Tibial artery (tissue), 4 donors: ENCODE measurements around the gene SPOCD1.

ENCODE experiments used
- DNase-seq, 2 donors: peaks; one replicate each; pipeline ENCODE4 v3.0.0-alpha.2; 2019
- H3K27ac ChIP-seq, 2 donors: fragments of 200-600 bp; sonication (generic) in 1 of 2; 1 replicate in 1 of 2; 2 replicates in 1 of 2; pipeline ENCODE4 v1.5.1; 2018 to 2019; ENCODE audit warnings: mild to moderate bottlenecking in 1 of 2
- H3K27me3 ChIP-seq, 2 donors: fragments of 200-600 bp; sonication (generic) in 1 of 2; one replicate each; pipeline versions ENCODE4 v1.5.1 to v1.6.0; 2016 to 2019
- H3K36me3 ChIP-seq, 3 donors: fragments of 200-600 bp; sonication (generic) in 2 of 3; one replicate each; pipeline ENCODE4 v1.5.1; 2016 to 2019; ENCODE audit warnings: mild to moderate bottlenecking in 2 of 3
- H3K4me1 ChIP-seq, 4 donors: fragments of 200-600 bp; sonication (generic) in 2 of 4; 1 replicate in 3 of 4; 2 replicates in 1 of 4; pipeline ENCODE4 v1.5.1; 2016 to 2019
- H3K4me3 ChIP-seq, 2 donors: fragments of 200-600 bp; sonication (generic) in 1 of 2; 1 replicate in 1 of 2; 2 replicates in 1 of 2; pipeline ENCODE4 v1.5.1; 2018 to 2019; ENCODE audit warnings: mild to moderate bottlenecking in 2 of 2
- H3K9me3 ChIP-seq, 3 donors: fragments of 200-600 bp; sonication (generic) in 1 of 3; one replicate each; pipeline ENCODE4 v1.5.1; 2016 to 2019
- intact Hi-C: fragments of 100-400 bp; cut with DNase I; formaldehyde crosslinking; loops from one replicate; pipeline ENCODE4 v1.15.0; 2023; ENCODE audit warnings: low total_unique reads
- TF ChIP-seq, protein P1 (sequence below), 2 experiments: fragments of 200-600 bp in 1 of 2; fragments of 450-650 bp in 1 of 2; IDR thresholded peaks; one replicate each; pipeline ENCODE4 v1.5.1; 2017 to 2019; ENCODE audit warnings: antibody characterized with exemption in 2 of 2, mild to moderate bottlenecking in 1 of 2, moderate library complexity in 1 of 2

The SPOCD1 gene

DNA sequence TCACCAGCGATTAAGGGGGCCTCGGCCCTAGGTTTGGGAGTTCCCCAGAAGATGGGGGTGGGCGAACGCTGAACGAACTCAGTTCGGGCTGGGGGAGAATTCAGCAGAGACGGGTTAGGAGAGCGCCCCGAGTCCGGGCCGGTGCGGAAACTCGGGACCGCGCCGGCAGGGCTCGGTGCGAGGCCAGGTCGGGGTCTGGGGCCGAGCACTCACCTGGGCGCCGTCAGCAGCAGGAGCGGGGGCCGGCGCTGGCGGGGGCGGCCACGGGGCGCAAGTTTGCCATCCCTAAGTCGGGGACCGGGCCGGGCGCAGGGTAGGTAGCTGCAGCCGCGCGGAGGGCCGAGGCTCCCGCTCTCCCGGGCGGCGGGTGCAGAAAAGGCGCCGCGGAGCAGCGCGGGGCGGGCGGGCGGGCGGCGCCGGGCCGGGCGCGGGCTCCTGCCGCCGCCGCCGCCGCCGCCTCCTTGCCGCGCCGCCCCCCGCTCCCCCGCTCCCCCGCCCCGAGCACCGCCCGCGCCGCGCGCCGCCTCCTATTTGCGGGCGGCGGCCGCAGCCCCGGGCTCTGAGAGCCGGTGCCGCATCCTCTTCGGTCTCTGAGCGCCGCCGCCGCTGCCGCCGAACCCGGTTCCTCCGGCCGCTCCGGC, 52.0 kb downstream of the SPOCD1 start:
- no peak overlapping the region for H3K27ac ChIP-seq
- peaks cover 0 to 44% (median 39%) of the 10 kb centered on the region in 4 donors for H3K4me1 ChIP-seq
- DNase-seq = no peak
- no peaks in the 10 kb centered on the region for H3K9me3 ChIP-seq
- H3K36me3 ChIP-seq = no peaks in the 10 kb centered on the region
- intact Hi-C loops = loop anchor here (10.0 kb wide), 1 partner anchor 201 kb away; no protein-coding TSS in a partner anchor
- TF ChIP-seq, protein P1, sequence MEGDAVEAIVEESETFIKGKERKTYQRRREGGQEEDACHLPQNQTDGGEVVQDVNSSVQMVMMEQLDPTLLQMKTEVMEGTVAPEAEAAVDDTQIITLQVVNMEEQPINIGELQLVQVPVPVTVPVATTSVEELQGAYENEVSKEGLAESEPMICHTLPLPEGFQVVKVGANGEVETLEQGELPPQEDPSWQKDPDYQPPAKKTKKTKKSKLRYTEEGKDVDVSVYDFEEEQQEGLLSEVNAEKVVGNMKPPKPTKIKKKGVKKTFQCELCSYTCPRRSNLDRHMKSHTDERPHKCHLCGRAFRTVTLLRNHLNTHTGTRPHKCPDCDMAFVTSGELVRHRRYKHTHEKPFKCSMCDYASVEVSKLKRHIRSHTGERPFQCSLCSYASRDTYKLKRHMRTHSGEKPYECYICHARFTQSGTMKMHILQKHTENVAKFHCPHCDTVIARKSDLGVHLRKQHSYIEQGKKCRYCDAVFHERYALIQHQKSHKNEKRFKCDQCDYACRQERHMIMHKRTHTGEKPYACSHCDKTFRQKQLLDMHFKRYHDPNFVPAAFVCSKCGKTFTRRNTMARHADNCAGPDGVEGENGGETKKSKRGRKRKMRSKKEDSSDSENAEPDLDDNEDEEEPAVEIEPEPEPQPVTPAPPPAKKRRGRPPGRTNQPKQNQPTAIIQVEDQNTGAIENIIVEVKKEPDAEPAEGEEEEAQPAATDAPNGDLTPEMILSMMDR (IDR thresholded peaks at IDR 0.05) = no peak
- peaks cover 0 to 28% of the 10 kb centered on the region in 2 donors for H3K27me3 ChIP-seq
- peak overlapping the region; percentile 46 to 70 for H3K4me3 ChIP-seq

DNA sequence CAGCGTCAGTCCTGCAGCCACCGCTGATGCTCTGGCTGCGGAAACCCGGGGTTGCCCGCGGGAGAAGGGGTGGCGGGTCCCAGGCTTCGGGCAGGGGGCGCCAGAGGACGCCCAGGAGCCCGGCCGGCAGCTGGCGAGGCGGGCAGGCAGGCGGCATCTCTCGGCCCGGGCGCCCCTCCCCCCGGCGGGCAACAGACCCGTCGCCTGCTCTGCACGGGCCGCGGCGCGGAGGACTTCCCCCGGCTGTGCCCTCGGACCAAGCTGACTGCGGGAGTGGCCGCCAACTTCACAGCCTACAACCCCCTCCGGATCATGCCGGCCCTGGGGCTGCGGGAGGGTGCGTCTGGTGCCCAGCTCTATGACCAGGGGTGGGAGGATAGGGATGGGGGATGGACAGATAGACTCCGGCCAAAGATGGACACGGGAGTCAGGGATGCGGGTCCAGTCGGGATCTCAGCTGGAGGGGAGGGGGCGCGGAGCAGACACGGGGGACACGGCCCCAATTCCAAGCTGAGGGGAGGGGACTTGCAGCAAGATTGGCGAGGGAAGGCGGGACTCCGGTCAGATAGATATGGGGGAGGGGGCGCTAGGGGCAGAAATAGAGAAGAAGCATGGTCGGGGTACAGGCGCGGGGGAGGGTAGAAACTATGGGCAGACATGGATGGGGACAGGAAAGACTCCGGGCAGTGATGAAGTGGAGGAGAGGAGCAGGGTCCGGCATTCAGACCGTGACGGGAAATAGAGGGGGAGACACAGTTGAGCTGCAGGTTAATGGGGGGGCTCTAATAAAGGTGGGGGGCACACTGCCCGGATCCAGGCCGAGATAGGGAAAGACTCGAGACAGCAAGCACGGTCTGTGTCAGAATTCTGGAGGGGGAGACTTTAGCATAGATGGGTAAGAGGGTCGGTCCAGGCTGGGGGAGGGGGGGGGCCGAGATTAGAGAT, 52.8 kb downstream of the SPOCD1 start:
- Histone ChIP-seq H3K27me3 (peaks cover 0 to 28% of the 10 kb centered on the region in 2 donors), H3K4me1 (peaks cover 0 to 44% (median 39%) of the 10 kb centered on the region in 4 donors), H3K4me3 (peak overlapping the region; percentile 46 to 70), H3K9me3 (no peaks in the 10 kb centered on the region), H3K27ac (no peak overlapping the region), H3K36me3 (no peaks in the 10 kb centered on the region)
- peak; percentile 31 to 77 for DNase-seq
- TF ChIP-seq, protein P1 (IDR thresholded peaks at IDR 0.05) = peak; percentile 54 to 68
- intact Hi-C loops = loop anchor here (10.0 kb wide), 1 partner anchor 202 kb away; no protein-coding TSS in a partner anchor

- H3K4me3 ChIP-seq = peak overlapping the region in 1 of 2 donors; percentile 70
- intact Hi-C loops = loop anchor here (10.0 kb wide), 1 partner anchor 202 kb away; no protein-coding TSS in a partner anchor
- DNase-seq = no peak
- no peak overlapping the region for H3K27ac ChIP-seq
- H3K9me3 ChIP-seq = no peaks in the 10 kb centered on the region
- TF ChIP-seq, protein P1 (IDR thresholded peaks at IDR 0.05) = no peak
- H3K36me3 ChIP-seq = no peaks in the 10 kb centered on the region
- H3K27me3 ChIP-seq = peaks cover 0 to 28% of the 10 kb centered on the region in 2 donors
- peaks cover 0 to 44% (median 39%) of the 10 kb centered on the region in 4 donors for H3K4me1 ChIP-seq
Observed at GRCh38 chr1:31762323-31762722, 53.5 kb downstream of the SPOCD1 start.

GRCh38 chr1:31761883-31762282, 53.9 kb downstream of the SPOCD1 start:
- intact Hi-C loops = loop anchor here (10.0 kb wide), 1 partner anchor 203 kb away; no protein-coding TSS in a partner anchor
- TF ChIP-seq, protein P1 (IDR thresholded peaks at IDR 0.05) = no peak
- no peak for DNase-seq
- peaks cover 0 to 44% (median 39%) of the 10 kb centered on the region in 4 donors for H3K4me1 ChIP-seq
- H3K36me3 ChIP-seq = no peaks in the 10 kb centered on the region
- peaks cover 0 to 28% of the 10 kb centered on the region in 2 donors for H3K27me3 ChIP-seq
- H3K27ac ChIP-seq = no peak overlapping the region
- no peak overlapping the region for H3K4me3 ChIP-seq
- H3K9me3 ChIP-seq = no peaks in the 10 kb centered on the region
